HG03520 (cell line): Measurements from ENCODE around the gene ERMAP.
"Not testable (repeated sequence)": the region's sequence is repeated elsewhere in the genome, so short reads cannot be mapped to it uniquely, and the experiment has no call there.

ENCODE experiments used
- ATAC-seq: cut with Tn5 transposase; IDR thresholded peaks from one replicate; pipeline ENCODE4 v1.9.1; 2021; ENCODE audit warnings: mild to moderate bottlenecking, moderate library complexity; ENCODE audit not compliant: unreplicated experiment

ERMAP gene

GRCh38 chr1:42807056-42807668, 9.8 kb upstream of the ERMAP start:
- no peak for ATAC-seq

DNA sequence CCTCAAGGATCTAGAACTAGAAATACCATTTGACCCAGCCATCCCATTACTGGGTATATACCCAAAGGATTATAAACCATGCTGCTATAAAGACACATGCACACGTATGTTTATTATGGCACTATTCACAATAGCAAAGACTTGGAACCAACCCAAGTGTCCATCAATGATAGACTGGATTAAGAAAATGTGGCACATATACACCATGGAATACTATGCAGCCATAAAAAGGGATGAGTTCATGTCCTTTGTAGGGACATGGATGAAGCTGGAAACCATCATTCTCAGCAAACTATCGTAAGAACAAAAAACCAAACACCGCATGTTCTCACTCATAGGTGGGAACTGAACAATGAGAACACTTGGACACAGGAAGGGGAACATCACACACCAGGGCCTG, 2.1 kb upstream of the ERMAP start:
- ATAC-seq, result not testable (repeated sequence)

GRCh38 chr1:42815941-42816584, 859 bp upstream of the ERMAP start:
- ATAC-seq, result no peak

DNA sequence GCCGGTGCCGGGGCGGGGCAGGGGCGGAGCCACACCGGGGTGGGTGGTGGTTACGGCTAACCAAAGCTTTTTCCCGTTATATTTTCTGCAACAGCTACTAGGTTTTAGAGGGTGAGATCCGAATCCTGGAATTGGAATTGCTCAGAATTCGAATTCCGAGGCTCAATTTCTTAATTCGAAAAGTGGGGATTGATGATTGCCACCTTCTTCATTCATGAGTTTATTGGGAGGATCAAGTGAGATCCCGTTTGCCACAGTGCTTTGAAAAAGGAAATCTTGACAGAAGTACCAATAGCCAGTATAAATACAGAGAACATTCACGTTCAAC, 482 bp downstream of the ERMAP start:
- ATAC-seq, result no peak

GRCh38 chr1:42817976-42818375, 1.1 kb downstream of the ERMAP start:
- ATAC-seq, result no peak

DNA sequence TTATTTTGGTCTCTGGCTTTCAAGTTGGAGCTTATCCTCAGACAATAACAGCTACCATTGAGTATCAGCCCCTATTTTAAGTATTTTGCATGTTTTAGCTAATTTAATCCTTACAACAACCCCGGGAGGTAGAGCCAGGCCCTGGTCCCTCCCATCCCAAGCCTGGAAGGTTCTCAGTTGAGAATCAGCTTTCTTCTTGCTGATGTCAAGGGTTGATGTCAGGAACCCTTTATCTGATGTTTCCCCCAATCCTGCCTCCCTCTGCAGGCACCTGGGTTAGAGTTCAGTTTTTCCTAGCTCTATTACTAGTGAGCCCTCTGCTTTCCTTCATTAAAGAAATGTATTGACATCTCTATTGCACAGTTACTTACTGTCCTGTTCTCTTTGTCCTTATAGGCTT, 3.9 kb downstream of the ERMAP start:
- ATAC-seq, result no peak

- no peak for ATAC-seq
Observed at GRCh38 chr1:42821690-42822089, 4.8 kb downstream of the ERMAP start.

DNA sequence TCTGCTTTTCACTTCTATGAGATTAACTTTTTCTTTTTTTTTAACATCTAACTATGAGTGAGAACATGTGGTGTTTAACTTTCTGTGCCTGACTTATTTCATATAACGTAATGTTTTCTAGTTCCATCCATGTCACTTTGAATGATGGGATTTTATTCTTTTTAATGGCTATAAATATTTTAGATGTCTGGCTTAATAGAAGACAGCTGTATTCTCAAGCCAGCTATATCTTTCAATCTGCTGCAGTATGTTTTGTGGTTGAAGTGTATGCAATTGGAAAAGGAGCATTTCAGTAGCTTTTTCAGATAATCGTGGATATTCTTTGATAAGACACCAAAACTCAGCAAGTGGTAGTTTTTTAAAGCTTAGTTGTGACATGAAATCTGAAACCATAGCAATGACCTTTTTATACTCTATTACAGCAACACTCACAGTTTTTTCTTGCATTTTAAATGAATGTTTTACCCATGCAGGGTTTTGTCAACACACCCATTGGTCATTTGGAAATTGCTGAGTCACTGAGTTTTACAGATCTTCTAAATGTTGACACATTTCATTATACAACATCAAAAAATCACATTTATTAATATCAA, 6.0 kb downstream of the ERMAP start:
- no peak for ATAC-seq

DNA sequence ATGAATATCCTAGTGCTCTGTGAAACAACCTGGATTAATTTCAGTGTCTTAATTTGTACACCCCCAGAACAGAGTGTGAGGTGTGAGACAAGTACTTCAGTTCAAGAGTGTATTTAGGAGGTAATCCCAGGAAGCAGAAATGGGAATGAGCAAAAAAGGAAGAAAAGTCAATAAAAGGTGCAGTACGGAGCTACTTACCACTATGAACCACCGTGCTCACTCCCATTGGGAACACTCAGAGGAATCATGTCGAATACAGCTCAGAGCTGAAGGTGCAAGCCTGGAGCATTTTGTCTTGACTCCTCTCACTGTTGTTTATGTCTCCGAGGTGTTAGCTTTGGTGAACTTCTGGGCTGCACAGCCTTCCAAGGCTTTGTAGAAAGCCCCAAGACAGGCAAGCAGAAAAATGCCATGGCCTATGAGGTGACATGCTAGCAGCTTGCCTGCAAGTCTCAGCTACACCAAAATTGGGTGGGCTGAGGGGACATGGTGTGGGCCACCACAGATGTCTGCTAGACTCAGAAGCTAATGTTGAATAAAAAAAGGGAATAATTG, 7.6 kb downstream of the ERMAP start:
- ATAC-seq, result no peak

GRCh38 chr1:42825036-42825851, 8.3 kb downstream of the ERMAP start:
- ATAC-seq, result no peak

DNA sequence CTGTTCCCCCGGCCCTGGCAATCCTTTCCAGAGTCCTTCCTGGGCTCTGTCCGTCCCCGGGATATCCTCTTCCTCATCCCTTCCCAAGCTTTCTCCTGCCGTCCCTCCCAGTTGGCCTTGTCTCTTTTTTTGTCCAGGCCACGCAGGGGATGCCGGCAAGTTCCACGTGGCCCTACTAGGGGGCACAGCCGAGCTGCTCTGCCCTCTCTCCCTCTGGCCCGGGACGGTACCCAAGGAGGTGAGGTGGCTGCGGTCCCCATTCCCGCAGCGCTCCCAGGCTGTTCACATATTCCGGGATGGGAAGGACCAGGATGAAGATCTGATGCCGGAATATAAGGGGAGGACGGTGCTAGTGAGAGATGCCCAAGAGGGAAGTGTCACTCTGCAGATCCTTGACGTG, 13.7 kb downstream of the ERMAP start:
- no peak for ATAC-seq

DNA sequence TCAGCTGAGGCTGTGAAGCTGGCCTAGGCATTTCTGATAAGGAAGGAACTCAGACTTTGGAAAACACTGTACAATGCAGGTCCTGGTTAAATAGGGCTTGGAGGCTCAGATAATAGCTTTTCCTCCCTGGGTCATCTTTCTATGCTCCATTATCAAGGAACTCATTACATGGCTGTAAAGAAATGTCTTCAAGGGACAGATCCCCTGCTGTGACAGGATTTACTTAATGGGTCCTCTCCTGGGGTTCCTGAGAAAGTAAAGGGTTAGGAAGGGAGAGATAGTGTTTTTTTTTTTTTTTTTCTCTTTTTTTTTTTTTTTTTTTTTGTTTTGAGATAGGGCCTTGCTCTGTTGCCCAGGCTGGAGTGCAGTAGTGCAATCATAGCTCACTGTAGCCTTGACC, 14.4 kb downstream of the ERMAP start:
- no peak for ATAC-seq

GRCh38 chr1:42832641-42833240, 15.8 kb downstream of the ERMAP start:
- no peak for ATAC-seq

DNA sequence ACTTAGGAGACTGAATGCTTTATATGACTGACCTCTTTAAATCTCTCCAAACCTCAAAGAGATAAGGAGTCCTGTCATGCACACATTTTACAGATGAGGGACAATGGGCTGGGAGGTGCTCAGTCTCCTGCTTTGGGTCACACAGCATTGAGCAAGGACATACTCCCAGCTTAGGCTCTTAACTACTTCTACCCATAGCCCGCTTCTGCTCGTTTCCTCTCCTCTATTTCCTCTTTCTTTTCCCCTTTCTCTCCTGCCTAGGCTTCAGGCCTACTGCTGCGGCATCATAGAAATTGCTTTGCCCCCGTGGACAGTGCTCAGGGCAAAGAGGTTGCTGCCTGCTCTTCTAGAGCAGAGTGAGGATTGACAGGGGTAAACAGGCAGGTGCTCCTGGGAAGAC, 17.1 kb downstream of the ERMAP start:
- ATAC-seq, result no peak

GRCh38 chr1:42834803-42835202, 17.9 kb downstream of the ERMAP start:
- ATAC-seq, result no peak

- ATAC-seq, result no peak
Observed at GRCh38 chr1:42835422-42835821, 18.5 kb downstream of the ERMAP start.

GRCh38 chr1:42837709-42838108, 20.8 kb downstream of the ERMAP start:
- ATAC-seq, result no peak

DNA sequence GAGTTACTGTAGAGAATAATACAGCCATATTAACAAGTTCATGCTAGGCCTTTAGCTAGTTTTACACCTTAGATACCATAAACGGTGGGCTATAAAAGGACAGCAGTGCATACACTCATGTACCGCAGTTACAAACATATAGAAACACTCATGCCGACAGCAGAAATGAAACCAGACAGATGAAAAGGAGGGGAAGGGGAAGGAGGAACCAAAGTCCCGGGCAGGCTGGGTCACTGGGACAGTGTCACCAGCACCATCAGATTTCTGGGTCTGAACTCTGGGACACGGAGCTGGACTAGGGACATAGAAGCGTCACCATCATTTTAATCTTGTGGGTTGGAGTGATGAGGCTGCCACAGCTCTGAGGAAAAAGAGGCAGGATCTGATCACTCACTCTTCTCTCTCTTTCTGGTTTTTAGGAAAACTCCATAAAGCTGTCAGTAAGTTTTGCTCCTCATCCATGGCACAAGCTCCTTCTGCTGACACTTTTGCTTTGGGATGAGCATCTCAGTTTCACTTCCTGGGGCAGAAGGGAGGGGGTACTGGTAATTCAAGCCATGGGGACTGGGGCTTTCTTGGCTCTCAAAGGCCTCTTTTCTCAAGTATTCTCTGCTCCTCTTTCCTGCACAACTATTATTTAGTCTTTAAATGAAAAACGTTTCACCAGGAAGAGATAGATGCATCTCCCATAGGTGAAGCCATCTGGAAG, 21.7 kb downstream of the ERMAP start:
- no peak for ATAC-seq

- ATAC-seq, result no peak
Observed at GRCh38 chr1:42841010-42841409, 24.1 kb downstream of the ERMAP start.

DNA sequence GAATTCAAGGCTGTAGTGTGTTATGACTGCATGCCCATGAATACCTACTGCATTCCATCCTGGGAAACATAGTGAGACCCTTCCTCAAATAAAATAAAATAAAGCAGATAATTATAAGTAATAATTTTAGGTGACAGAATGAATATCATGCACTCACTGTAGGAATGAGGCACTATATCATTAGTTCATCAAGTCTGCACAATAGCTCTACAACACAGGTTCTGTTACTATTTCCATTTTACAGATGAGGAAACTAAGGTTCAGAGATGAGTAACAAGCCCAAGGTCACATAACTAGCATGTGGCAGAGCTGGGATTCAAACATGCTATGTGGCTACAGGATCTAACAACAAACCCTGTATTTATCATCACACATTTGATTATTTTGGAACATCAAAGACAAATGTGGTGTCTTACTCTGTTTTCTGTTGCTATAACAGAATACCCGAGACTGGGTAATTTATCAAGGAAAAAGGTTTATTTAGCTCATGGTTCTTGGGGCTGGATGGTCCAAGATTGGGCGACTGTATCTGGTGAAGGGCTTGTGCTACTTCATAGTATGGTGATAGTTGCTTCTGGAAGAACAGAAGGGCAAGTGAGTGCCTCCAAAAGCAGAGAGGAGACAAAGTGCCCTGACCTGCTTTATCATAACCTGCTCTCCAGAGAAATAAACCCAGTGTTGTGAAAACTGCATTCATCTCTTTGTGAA, 24.7 kb downstream of the ERMAP start:
- ATAC-seq, result no peak
